Measurements from ENCODE around the gene DUS3L. TPM values are rescaled to one million over a fixed set of nuclear protein-coding genes. Genes with fewer than 3 reads are reported as not detected.

Gene DUS3L
- total RNA-seq (24.9 and 26.7 TPM in 2 replicates), polyA plus RNA-seq (28.9 and 44.9 TPM in 2 replicates)

- 12% methylated on average over 71 of the region's 72 CpGs for WGBS (ENCODE audit: low lambda C conversion rate, missing lambda C conversion rate)
- H3K9me2 ChIP-seq (replicated peaks; ENCODE audit: insufficient read depth), result no peaks in the 10 kb centered on the region
- peak within 1 kb of the TSS; percentile 43 for H3K4me3 ChIP-seq
- H3K27ac ChIP-seq, result peak within 1 kb of the TSS; percentile 95
- DNase-seq (ENCODE audit: low spot score), result peak; percentile 99
- H3K4me1 ChIP-seq (ENCODE audit: insufficient read depth), result peaks cover 5% of the 10 kb centered on the region
- peak within 1 kb of the TSS; percentile 50 for H2AFZ ChIP-seq
- H3K27me3 ChIP-seq, result no peaks in the 10 kb centered on the region
- peaks cover 4% of the 10 kb centered on the region for H4K20me1 ChIP-seq (ENCODE audit: insufficient read depth, poor library complexity, severe bottlenecking)
- H3K9me3 ChIP-seq (ENCODE audit: low read depth), result no peaks in the 10 kb centered on the region
- H3K4me2 ChIP-seq, result peak within 1 kb of the TSS; percentile 84
- peaks cover 4% of the 10 kb centered on the region for H3K79me2 ChIP-seq
- no peaks in the 10 kb centered on the region for H3K36me3 ChIP-seq (replicated peaks; ENCODE audit: insufficient read depth, low read depth)
- TF ChIP-seq EZH2phosphoT487 (IDR thresholded peaks at IDR 0.05; ENCODE audit: low read depth, severe bottlenecking, unreplicated experiment) (no peak), EZH2 (IDR thresholded peaks at IDR 0.05; ENCODE audit: borderline replicate concordance) (no peak)
- TF ChIP-seq, protein P1, sequence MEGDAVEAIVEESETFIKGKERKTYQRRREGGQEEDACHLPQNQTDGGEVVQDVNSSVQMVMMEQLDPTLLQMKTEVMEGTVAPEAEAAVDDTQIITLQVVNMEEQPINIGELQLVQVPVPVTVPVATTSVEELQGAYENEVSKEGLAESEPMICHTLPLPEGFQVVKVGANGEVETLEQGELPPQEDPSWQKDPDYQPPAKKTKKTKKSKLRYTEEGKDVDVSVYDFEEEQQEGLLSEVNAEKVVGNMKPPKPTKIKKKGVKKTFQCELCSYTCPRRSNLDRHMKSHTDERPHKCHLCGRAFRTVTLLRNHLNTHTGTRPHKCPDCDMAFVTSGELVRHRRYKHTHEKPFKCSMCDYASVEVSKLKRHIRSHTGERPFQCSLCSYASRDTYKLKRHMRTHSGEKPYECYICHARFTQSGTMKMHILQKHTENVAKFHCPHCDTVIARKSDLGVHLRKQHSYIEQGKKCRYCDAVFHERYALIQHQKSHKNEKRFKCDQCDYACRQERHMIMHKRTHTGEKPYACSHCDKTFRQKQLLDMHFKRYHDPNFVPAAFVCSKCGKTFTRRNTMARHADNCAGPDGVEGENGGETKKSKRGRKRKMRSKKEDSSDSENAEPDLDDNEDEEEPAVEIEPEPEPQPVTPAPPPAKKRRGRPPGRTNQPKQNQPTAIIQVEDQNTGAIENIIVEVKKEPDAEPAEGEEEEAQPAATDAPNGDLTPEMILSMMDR (IDR thresholded peaks at IDR 0.05; ENCODE audit: poor library complexity), result no peak
Measured at GRCh38 chr19:5790559-5791520, at the start of gene DUS3L. TSS of gene DUS3L (minus strand) at chr19:5791163. CDS start at chr19:5791141, 22 bp downstream.

GRCh38 chr19:5839065-5840017 is 48.4 kb upstream of the DUS3L start, which contains the start of gene FUT6:
TSS of gene FUT6 (minus strand) at chr19:5839702. CDS start at chr19:5832567, 7,135 bp downstream.
- no peak within 1 kb of the TSS for H3K4me3 ChIP-seq
- H2AFZ ChIP-seq, result no peak within 1 kb of the TSS
- H3K27ac ChIP-seq, result no peak within 1 kb of the TSS
- no peaks in the 10 kb centered on the region for H3K27me3 ChIP-seq
- no peaks in the 10 kb centered on the region for H3K4me1 ChIP-seq (ENCODE audit: insufficient read depth)
- no peak for DNase-seq (ENCODE audit: low spot score)
- H3K36me3 ChIP-seq (replicated peaks; ENCODE audit: insufficient read depth, low read depth), result no peaks in the 10 kb centered on the region
- TF ChIP-seq EZH2phosphoT487 (IDR thresholded peaks at IDR 0.05; ENCODE audit: low read depth, severe bottlenecking, unreplicated experiment) (no peak), EZH2 (IDR thresholded peaks at IDR 0.05; ENCODE audit: borderline replicate concordance) (no peak)
- TF ChIP-seq, protein P1 (IDR thresholded peaks at IDR 0.05; ENCODE audit: poor library complexity), result no peak
- H3K9me2 ChIP-seq (replicated peaks; ENCODE audit: insufficient read depth), result no peaks in the 10 kb centered on the region
- no peak within 1 kb of the TSS for H3K4me2 ChIP-seq
- 91% methylated on average over 9 of the region's 9 CpGs for WGBS (ENCODE audit: low lambda C conversion rate, missing lambda C conversion rate)
- no peaks in the 10 kb centered on the region for H4K20me1 ChIP-seq (ENCODE audit: insufficient read depth, poor library complexity, severe bottlenecking)
- no peaks in the 10 kb centered on the region for H3K79me2 ChIP-seq
- no peaks in the 10 kb centered on the region for H3K9me3 ChIP-seq (ENCODE audit: low read depth)

DNA sequence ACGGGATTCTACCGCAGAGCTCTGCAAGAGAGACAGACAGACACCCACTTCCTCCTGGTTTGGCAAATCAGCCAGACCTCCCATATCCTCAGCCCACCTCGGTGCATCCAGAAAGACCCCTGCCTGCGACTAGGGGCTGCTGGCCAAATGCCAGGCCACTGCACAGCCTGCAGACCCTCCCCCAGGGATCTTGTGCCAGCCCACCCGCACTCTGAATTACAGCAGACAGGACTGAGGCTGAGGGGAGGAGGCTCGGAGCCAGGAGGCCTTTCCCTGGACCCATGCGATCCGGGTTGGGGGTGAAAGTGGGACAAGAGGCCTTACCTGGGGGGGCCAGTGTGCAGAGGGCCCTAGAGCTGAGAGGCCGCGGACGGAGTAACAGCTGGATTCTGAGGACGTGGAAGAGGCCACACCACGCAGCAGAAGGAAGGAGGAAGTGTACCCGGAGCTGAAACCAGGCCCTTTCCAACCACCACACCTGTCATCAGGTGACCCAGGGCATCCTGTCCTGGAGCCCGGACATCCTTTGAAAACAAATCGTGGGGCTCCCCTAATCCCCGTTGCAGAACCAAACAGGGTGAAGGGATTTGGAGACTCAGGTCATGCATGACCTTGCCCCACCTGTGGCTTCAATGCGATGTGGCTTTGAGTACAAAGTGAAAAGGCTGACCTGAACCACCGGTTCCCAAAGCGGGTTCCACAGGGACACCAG is 47.5 kb upstream of the DUS3L start:
- 88% methylated on average over 20 of the region's 20 CpGs for WGBS (ENCODE audit: low lambda C conversion rate, missing lambda C conversion rate)
- TF ChIP-seq, protein P1 (IDR thresholded peaks at IDR 0.05; ENCODE audit: poor library complexity), result no peak
- no peak for TF ChIP-seq EZH2phosphoT487 (IDR thresholded peaks at IDR 0.05; ENCODE audit: low read depth, severe bottlenecking, unreplicated experiment)
- TF ChIP-seq EZH2 (IDR thresholded peaks at IDR 0.05; ENCODE audit: borderline replicate concordance), result no peak
- no peaks in the 10 kb centered on the region for H3K4me1 ChIP-seq (ENCODE audit: insufficient read depth)
- H3K36me3 ChIP-seq (replicated peaks; ENCODE audit: insufficient read depth, low read depth), result no peaks in the 10 kb centered on the region
- no peak overlapping the region for H2AFZ ChIP-seq
- no peaks in the 10 kb centered on the region for H4K20me1 ChIP-seq (ENCODE audit: insufficient read depth, poor library complexity, severe bottlenecking)
- no peak for DNase-seq (ENCODE audit: low spot score)
- no peaks in the 10 kb centered on the region for H3K9me2 ChIP-seq (replicated peaks; ENCODE audit: insufficient read depth)
- H3K27me3 ChIP-seq, result no peaks in the 10 kb centered on the region
- no peak overlapping the region for H3K4me2 ChIP-seq
- no peak overlapping the region for H3K4me3 ChIP-seq
- H3K9me3 ChIP-seq (ENCODE audit: low read depth), result no peaks in the 10 kb centered on the region
- H3K27ac ChIP-seq, result no peak overlapping the region
- H3K79me2 ChIP-seq, result no peaks in the 10 kb centered on the region
